ENCODE results near the gene ZNF532. TPM values are rescaled to one million over a fixed set of nuclear protein-coding genes. Genes with fewer than 3 reads are reported as not detected.

ZNF532 gene
- total and polyA plus RNA-seq, 5 donors from 2014 or later = 0.64 to 15.8 (median 1.6) TPM

GRCh38 chr18:59005262-59005661, 140.6 kb downstream of the ZNF532 start:
- no peak overlapping the region for H3K4me3 ChIP-seq (ENCODE audit: low read depth, low read length)
- no peaks in the 10 kb centered on the region for H3K36me3 ChIP-seq (ENCODE audit: control insufficient read depth, insufficient read depth, low read length)
- Mint-ChIP-seq H3K27ac (no peak overlapping the region), H3K4me3 (no peak overlapping the region), H3K27me3 (peaks cover 4% of the 10 kb centered on the region), H3K36me3 (no peaks in the 10 kb centered on the region), H3K4me1 (no peaks in the 10 kb centered on the region), H3K9me3 (peaks cover 0 to 2% (median 0%) of the 10 kb centered on the region in 7 donors)
- H3K9me3 ChIP-seq (ENCODE audit: control insufficient read depth in 2 of 2, low read length in 2 of 2) = no peaks in the 10 kb centered on the region
- H3K4me1 ChIP-seq (ENCODE audit: control insufficient read depth, insufficient read depth, low read length, poor library complexity, severe bottlenecking) = no peaks in the 10 kb centered on the region
- H3K27ac ChIP-seq (ENCODE audit: insufficient read depth, low read length, poor library complexity, severe bottlenecking) = no peak overlapping the region
- DNase-seq = no peak
- ATAC-seq (ENCODE audit: low read depth in 2 of 2) = no peak
- no peaks in the 10 kb centered on the region for H3K27me3 ChIP-seq (ENCODE audit: control insufficient read depth, insufficient read depth, low read length)

GRCh38 chr18:59006461-59007067, 141.9 kb downstream of the ZNF532 start:
- H3K36me3 Mint-ChIP-seq = no peaks in the 10 kb centered on the region
- H3K36me3 ChIP-seq (ENCODE audit: control insufficient read depth, insufficient read depth, low read length) = no peaks in the 10 kb centered on the region
- H3K27ac Mint-ChIP-seq = no peak overlapping the region
- H3K9me3 Mint-ChIP-seq = peaks cover 0 to 2% (median 0%) of the 10 kb centered on the region in 7 donors
- H3K27me3 Mint-ChIP-seq = no peaks in the 10 kb centered on the region
- H3K27ac ChIP-seq (ENCODE audit: insufficient read depth, low read length, poor library complexity, severe bottlenecking) = no peak overlapping the region
- H3K4me1 Mint-ChIP-seq = no peaks in the 10 kb centered on the region
- no peaks in the 10 kb centered on the region for H3K4me1 ChIP-seq (ENCODE audit: control insufficient read depth, insufficient read depth, low read length, poor library complexity, severe bottlenecking)
- ATAC-seq (ENCODE audit: low read depth in 2 of 2) (no peak), DNase-seq (no peak)
- H3K27me3 ChIP-seq (ENCODE audit: control insufficient read depth, insufficient read depth, low read length) = no peaks in the 10 kb centered on the region
- no peak overlapping the region for H3K4me3 Mint-ChIP-seq
- no peaks in the 10 kb centered on the region for H3K9me3 ChIP-seq (ENCODE audit: control insufficient read depth in 2 of 2, low read length in 2 of 2)
- H3K4me3 ChIP-seq (ENCODE audit: low read depth, low read length) = no peak overlapping the region

- Histone ChIP-seq H3K27ac (ENCODE audit: insufficient read depth, low read length, poor library complexity, severe bottlenecking) (no peak overlapping the region), H3K4me1 (ENCODE audit: control insufficient read depth, insufficient read depth, low read length, poor library complexity, severe bottlenecking) (no peaks in the 10 kb centered on the region), H3K36me3 (ENCODE audit: control insufficient read depth, insufficient read depth, low read length) (no peaks in the 10 kb centered on the region), H3K4me3 (ENCODE audit: low read depth, low read length) (no peak overlapping the region), H3K9me3 (ENCODE audit: control insufficient read depth in 2 of 2, low read length in 2 of 2) (no peaks in the 10 kb centered on the region), H3K27me3 (ENCODE audit: control insufficient read depth, insufficient read depth, low read length) (peaks cover 5% of the 10 kb centered on the region)
- H3K4me1 Mint-ChIP-seq = no peaks in the 10 kb centered on the region
- no peak overlapping the region for H3K4me3 Mint-ChIP-seq
- H3K36me3 Mint-ChIP-seq = no peaks in the 10 kb centered on the region
- DNase-seq (no peak), ATAC-seq (ENCODE audit: low read depth in 2 of 2) (no peak)
- peaks cover 0 to 2% (median 0%) of the 10 kb centered on the region in 7 donors for H3K9me3 Mint-ChIP-seq
- H3K27me3 Mint-ChIP-seq = peaks cover 1% of the 10 kb centered on the region
- H3K27ac Mint-ChIP-seq = no peak overlapping the region
Observed at GRCh38 chr18:59008302-59008974, 143.8 kb downstream of the ZNF532 start.

DNA sequence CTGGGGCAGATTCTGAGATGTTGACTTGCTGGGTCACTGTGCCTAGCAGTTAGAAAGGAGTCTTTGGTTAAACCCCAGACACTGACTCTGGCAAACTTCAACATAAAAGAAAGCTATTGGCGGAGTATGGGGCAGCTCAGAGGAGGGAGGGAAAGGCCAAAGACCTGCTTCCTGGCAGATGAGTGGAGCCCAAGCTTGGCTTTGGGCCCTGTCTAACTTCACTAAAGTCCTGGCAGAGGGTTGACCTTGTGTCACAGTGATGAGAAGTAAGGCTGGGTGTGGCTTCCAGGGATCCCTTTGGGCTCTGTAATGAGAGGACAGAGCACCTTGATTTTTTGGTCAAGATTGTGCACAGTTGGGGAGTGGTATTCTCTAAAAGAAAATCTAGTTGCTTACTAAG, 145.2 kb downstream of the ZNF532 start:
- no peak overlapping the region for H3K4me3 Mint-ChIP-seq
- H3K9me3 Mint-ChIP-seq = peaks cover 0 to 4% (median 0%) of the 10 kb centered on the region in 7 donors
- H3K27ac Mint-ChIP-seq = no peak overlapping the region
- no peaks in the 10 kb centered on the region for H3K4me1 Mint-ChIP-seq
- no peak for ATAC-seq (ENCODE audit: low read depth in 2 of 2)
- no peaks in the 10 kb centered on the region for H3K4me1 ChIP-seq (ENCODE audit: control insufficient read depth, insufficient read depth, low read length, poor library complexity, severe bottlenecking)
- peaks cover 10% of the 10 kb centered on the region for H3K27me3 ChIP-seq (ENCODE audit: control insufficient read depth, insufficient read depth, low read length)
- H3K36me3 ChIP-seq (ENCODE audit: control insufficient read depth, insufficient read depth, low read length) = no peaks in the 10 kb centered on the region
- H3K9me3 ChIP-seq (ENCODE audit: control insufficient read depth in 2 of 2, low read length in 2 of 2) = no peaks in the 10 kb centered on the region
- H3K4me3 ChIP-seq (ENCODE audit: low read depth, low read length) = no peak overlapping the region
- H3K27ac ChIP-seq (ENCODE audit: insufficient read depth, low read length, poor library complexity, severe bottlenecking) = no peak overlapping the region
- no peak for DNase-seq
- H3K36me3 Mint-ChIP-seq = no peaks in the 10 kb centered on the region
- H3K27me3 Mint-ChIP-seq = peaks cover 8% of the 10 kb centered on the region

DNA sequence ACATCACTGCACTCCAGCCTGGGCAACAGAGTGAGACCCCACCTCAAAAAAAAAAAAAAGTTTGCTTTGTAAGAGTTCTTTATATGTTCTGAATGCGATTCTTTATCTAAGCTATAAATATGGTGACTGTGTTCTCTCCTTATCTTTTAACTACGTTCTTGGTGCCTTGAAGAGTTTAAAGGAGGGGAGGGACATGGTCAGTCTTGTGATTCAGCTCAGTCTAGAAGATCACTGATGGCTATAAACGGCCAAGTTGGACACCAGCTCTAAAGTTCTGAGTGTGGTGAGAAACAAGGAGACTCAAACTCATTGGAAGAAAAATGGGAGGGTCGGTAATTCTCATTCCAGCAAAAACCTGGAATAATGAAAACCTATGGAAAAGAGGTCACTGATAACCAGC, 146.6 kb downstream of the ZNF532 start:
- Mint-ChIP-seq H3K4me3 (no peak overlapping the region), H3K36me3 (no peaks in the 10 kb centered on the region), H3K4me1 (no peaks in the 10 kb centered on the region), H3K27ac (no peak overlapping the region), H3K27me3 (peaks cover 8% of the 10 kb centered on the region), H3K9me3 (peaks cover 0 to 5% (median 0%) of the 10 kb centered on the region in 7 donors)
- H3K9me3 ChIP-seq (ENCODE audit: control insufficient read depth in 2 of 2, low read length in 2 of 2) = no peaks in the 10 kb centered on the region
- H3K27me3 ChIP-seq (ENCODE audit: control insufficient read depth, insufficient read depth, low read length) = peaks cover 10% of the 10 kb centered on the region
- no peak overlapping the region for H3K4me3 ChIP-seq (ENCODE audit: low read depth, low read length)
- no peaks in the 10 kb centered on the region for H3K4me1 ChIP-seq (ENCODE audit: control insufficient read depth, insufficient read depth, low read length, poor library complexity, severe bottlenecking)
- ATAC-seq (ENCODE audit: low read depth in 2 of 2) (no peak), DNase-seq (no peak)
- no peaks in the 10 kb centered on the region for H3K36me3 ChIP-seq (ENCODE audit: control insufficient read depth, insufficient read depth, low read length)
- H3K27ac ChIP-seq (ENCODE audit: insufficient read depth, low read length, poor library complexity, severe bottlenecking) = no peak overlapping the region

- DNase-seq (no peak), ATAC-seq (ENCODE audit: low read depth in 2 of 2) (no peak)
- Histone ChIP-seq H3K36me3 (ENCODE audit: control insufficient read depth, insufficient read depth, low read length) (no peaks in the 10 kb centered on the region), H3K27me3 (ENCODE audit: control insufficient read depth, insufficient read depth, low read length) (peaks cover 10% of the 10 kb centered on the region), H3K4me1 (ENCODE audit: control insufficient read depth, insufficient read depth, low read length, poor library complexity, severe bottlenecking) (no peaks in the 10 kb centered on the region), H3K27ac (ENCODE audit: insufficient read depth, low read length, poor library complexity, severe bottlenecking) (no peak overlapping the region), H3K4me3 (ENCODE audit: low read depth, low read length) (no peak overlapping the region), H3K9me3 (ENCODE audit: control insufficient read depth in 2 of 2, low read length in 2 of 2) (no peaks in the 10 kb centered on the region)
- no peak overlapping the region for H3K27ac Mint-ChIP-seq
- H3K36me3 Mint-ChIP-seq = no peaks in the 10 kb centered on the region
- peaks cover 8% of the 10 kb centered on the region for H3K27me3 Mint-ChIP-seq
- H3K4me1 Mint-ChIP-seq = no peaks in the 10 kb centered on the region
- peaks cover 0 to 5% (median 0%) of the 10 kb centered on the region in 7 donors for H3K9me3 Mint-ChIP-seq
- H3K4me3 Mint-ChIP-seq = no peak overlapping the region
Observed at GRCh38 chr18:59011786-59012185, 147.1 kb downstream of the ZNF532 start.

- Histone ChIP-seq H3K4me1 (ENCODE audit: control insufficient read depth, insufficient read depth, low read length, poor library complexity, severe bottlenecking) (no peaks in the 10 kb centered on the region), H3K9me3 (ENCODE audit: control insufficient read depth in 2 of 2, low read length in 2 of 2) (no peaks in the 10 kb centered on the region), H3K27me3 (ENCODE audit: control insufficient read depth, insufficient read depth, low read length) (peaks cover 10% of the 10 kb centered on the region), H3K27ac (ENCODE audit: insufficient read depth, low read length, poor library complexity, severe bottlenecking) (no peak overlapping the region), H3K4me3 (ENCODE audit: low read depth, low read length) (no peak overlapping the region), H3K36me3 (ENCODE audit: control insufficient read depth, insufficient read depth, low read length) (no peaks in the 10 kb centered on the region)
- H3K27ac Mint-ChIP-seq = no peak overlapping the region
- H3K36me3 Mint-ChIP-seq = no peaks in the 10 kb centered on the region
- H3K4me1 Mint-ChIP-seq = no peaks in the 10 kb centered on the region
- ATAC-seq (ENCODE audit: low read depth in 2 of 2) = no peak
- H3K9me3 Mint-ChIP-seq = peaks cover 0 to 10% (median 2%) of the 10 kb centered on the region in 7 donors
- no peak overlapping the region for H3K4me3 Mint-ChIP-seq
- DNase-seq = no peak
- H3K27me3 Mint-ChIP-seq = peaks cover 15% of the 10 kb centered on the region
Observed at GRCh38 chr18:59012815-59013705, 148.4 kb downstream of the ZNF532 start.

Measured in CD4-positive, CD25-positive, alpha-beta regulatory T cell (primary cell).